Liver (tissue), 9 donors: ENCODE results near the gene KAZN. TPM values are rescaled to one million over a fixed set of nuclear protein-coding genes. Genes with fewer than 3 reads are reported as not detected.

Experiments
- DNase-seq: peaks from one replicate; pipeline ENCODE4 v3.0.0-alpha.2; 2017; ENCODE audit warnings: low spot score
- H3K27ac ChIP-seq, 2 donors: one replicate each; pipeline ENCODE4 v1.7.0; 2013; ENCODE audit warnings: inconsistent platforms in 2 of 2, low read length in 2 of 2, control low read depth in 1 of 2, low read depth in 1 of 2, mild to moderate bottlenecking in 1 of 2
- H3K27me3 ChIP-seq, 4 donors: one replicate each; pipeline versions ENCODE4 v1.6.1 to v1.7.0; 2013; ENCODE audit warnings: low read length in 3 of 4, inconsistent platforms in 1 of 4, mild to moderate bottlenecking in 1 of 4, moderate library complexity in 1 of 4; ENCODE audit not compliant: control insufficient read depth in 4 of 4, insufficient read depth in 4 of 4
- H3K36me3 ChIP-seq, 4 donors: one replicate each; pipeline versions ENCODE4 v1.6.1 to v1.7.0; 2013; ENCODE audit warnings: low read length in 3 of 4, mild to moderate bottlenecking in 3 of 4, low read depth in 1 of 4, moderate library complexity in 1 of 4; ENCODE audit not compliant: control insufficient read depth in 4 of 4, insufficient read depth in 3 of 4
- H3K4me1 ChIP-seq, 4 donors: one replicate each; pipeline versions ENCODE4 v1.6.1 to v1.7.0; 2013; ENCODE audit warnings: low read length in 3 of 4, mild to moderate bottlenecking in 3 of 4, moderate library complexity in 1 of 4; ENCODE audit not compliant: control insufficient read depth in 4 of 4, insufficient read depth in 4 of 4
- H3K4me3 ChIP-seq, 3 donors: one replicate each; pipeline versions ENCODE4 v1.6.1 to v1.7.0; 2013; ENCODE audit warnings: low read length in 3 of 3, control low read depth in 1 of 3, low read depth in 1 of 3, mild to moderate bottlenecking in 1 of 3
- H3K9ac ChIP-seq, 2 donors: one replicate each; pipeline ENCODE4 v1.7.0; 2013; ENCODE audit warnings: low read length in 2 of 2, mild to moderate bottlenecking in 2 of 2, moderate library complexity in 2 of 2, control low read depth in 1 of 2, low read depth in 1 of 2
- H3K9me3 ChIP-seq, 4 donors: one replicate each; pipeline versions ENCODE4 v1.6.1 to v1.7.0; 2013; ENCODE audit warnings: low read length in 3 of 4; ENCODE audit not compliant: control insufficient read depth in 4 of 4
- ATF3 ChIP-seq: IDR thresholded peaks from 2 replicates; pipeline ENCODE4 v1.6.1; 2016; ENCODE audit warnings: antibody characterized with exemption
- CTCF ChIP-seq: fragments of 150-350 bp; IDR thresholded peaks from 2 replicates; pipeline ENCODE4 v1.5.1; 2017; ENCODE audit warnings: improper control_type of control experiment, low read depth, low read length; ENCODE audit not compliant: missing input control
- EGR1 ChIP-seq, 2 donors: IDR thresholded peaks; 2 replicates each; pipeline ENCODE4 v1.6.1; 2016 to 2018; ENCODE audit warnings: antibody characterized with exemption in 2 of 2, low read depth in 2 of 2
- FOXA1 ChIP-seq: IDR thresholded peaks from 2 replicates; pipeline ENCODE4 v1.6.1; 2016; ENCODE audit warnings: antibody characterized with exemption
- FOXA2 ChIP-seq: IDR thresholded peaks from 2 replicates; pipeline ENCODE4 v1.6.1; 2016; ENCODE audit warnings: antibody characterized with exemption
- GABPA ChIP-seq, 2 donors: IDR thresholded peaks in 1 of 2; conservative IDR thresholded peaks in 1 of 2; 2 replicates each; pipeline ENCODE4 v1.6.1; 2016; ENCODE audit warnings: antibody characterized with exemption in 2 of 2, mild to moderate bottlenecking in 1 of 2, moderate library complexity in 1 of 2
- HNF4G ChIP-seq: IDR thresholded peaks from 2 replicates; pipeline ENCODE4 v1.6.1; 2016; ENCODE audit warnings: antibody characterized with exemption
- JUND ChIP-seq, 2 donors: IDR thresholded peaks; 2 replicates each; pipeline ENCODE4 v1.6.1; 2016; ENCODE audit warnings: antibody characterized with exemption in 2 of 2
- RAD21 ChIP-seq, 2 donors: IDR thresholded peaks; 2 replicates each; pipeline ENCODE4 v1.6.1; 2016; ENCODE audit warnings: antibody characterized with exemption in 2 of 2, mild to moderate bottlenecking in 2 of 2
- REST ChIP-seq: IDR thresholded peaks from 2 replicates; pipeline ENCODE4 v1.6.1; 2016; ENCODE audit warnings: antibody characterized with exemption, mild to moderate bottlenecking
- RXRA ChIP-seq, 2 donors: IDR thresholded peaks; 2 replicates each; pipeline ENCODE4 v1.6.1; 2017 to 2018; ENCODE audit warnings: antibody characterized with exemption in 2 of 2, mild to moderate bottlenecking in 1 of 2
- TAF1 ChIP-seq: conservative IDR thresholded peaks from 2 replicates; pipeline ENCODE4 v1.6.1; 2016; ENCODE audit warnings: antibody characterized with exemption, mild to moderate bottlenecking
- YY1 ChIP-seq: IDR thresholded peaks from 2 replicates; pipeline ENCODE4 v1.6.1; 2016; ENCODE audit warnings: antibody characterized with exemption, mild to moderate bottlenecking
- ZBTB33 ChIP-seq: IDR thresholded peaks from 2 replicates; pipeline ENCODE4 v1.6.1; 2016; ENCODE audit warnings: antibody characterized with exemption
- WGBS: extraction: QIAGEN DNeasy Blood & Tissue Kit; methylation state at CpG from one replicate; pipeline ENCODE4 v1.1.7; 2013; 5-methylcytosine and 5-hydroxymethylcytosine counted together
- polyA plus RNA-seq, 2 donors: library from polyadenylated mRNA; stranded (reverse) in 1 of 2; unstranded in 1 of 2; fragments of 200-250 nt in 1 of 2; fragments of >200 nt in 1 of 2; fragmentation: Nextera tagmentation in 1 of 2; extraction: Ambion mirVana in 1 of 2; gene quantifications; one replicate each; pipeline versions ENCODE4 v1.2.1 to v1.2.3, GENCODE V29; 2013 to 2015
- total RNA-seq, 2 donors: library from RNA; depleted of rRNA; stranded (reverse); fragments of >200 nt; gene quantifications; one replicate each; pipeline ENCODE4 v1.2.3, GENCODE V29; 2014
- donor health status: healthy.
- donor health status: healthy.
- donor health status: healthy.
- donor health status: healthy.
- donor health status: healthy.

KAZN gene
- total and polyA plus RNA-seq, 4 donors = 1.9 to 6.9 (median 2.4) TPM

- H3K4me3 ChIP-seq = no peak overlapping the region
- no peaks in the 10 kb centered on the region for H3K36me3 ChIP-seq
- H3K27me3 ChIP-seq = no peaks in the 10 kb centered on the region
- no peak for DNase-seq
- WGBS = 65% methylated on average over 7 of the region's 7 CpGs
- H3K9me3 ChIP-seq = no peaks in the 10 kb centered on the region
- H3K4me1 ChIP-seq = peaks cover 0 to 3% (median 1%) of the 10 kb centered on the region in 4 donors
- TF ChIP-seq JUND (IDR thresholded peaks at IDR 0.05) (no peak), HNF4G (no peak), REST (no peak), CTCF (no peak), GABPA (IDR thresholded peaks at IDR 0.05 in 1 of 2, conservative IDR thresholded peaks at IDR 0.05 in 1 of 2) (no peak), RAD21 (IDR thresholded peaks at IDR 0.05) (no peak), EGR1 (IDR thresholded peaks at IDR 0.05; ENCODE audit: low read depth in 2 of 2) (no peak), RXRA (IDR thresholded peaks at IDR 0.05) (no peak), YY1 (no peak), ZBTB33 (no peak), FOXA2 (no peak), ATF3 (no peak), FOXA1 (no peak)
- H3K27ac ChIP-seq = no peak overlapping the region
- H3K9ac ChIP-seq = no peak overlapping the region
These were observed 341.9 kb downstream of the KAZN start for GRCh38 chr1:14940285-14940870.

- TF ChIP-seq ZBTB33 = no peak
- TF ChIP-seq TAF1 = no peak
- 83% methylated on average over 9 of the region's 9 CpGs for WGBS
- Histone ChIP-seq H3K9me3 (no peaks in the 10 kb centered on the region), H3K27ac (no peak overlapping the region), H3K36me3 (no peaks in the 10 kb centered on the region), H3K4me1 (peaks cover 0 to 3% (median 1%) of the 10 kb centered on the region in 4 donors), H3K9ac (no peak overlapping the region), H3K27me3 (no peaks in the 10 kb centered on the region), H3K4me3 (no peak overlapping the region)
- no peak for DNase-seq
These were observed 343.4 kb downstream of the KAZN start for GRCh38 chr1:14941864-14942263.
